Neutrophil (primary cell): ENCODE data around the gene MPZL1.
A peak's percentile ranks its signal among the peaks of the same experiment; 100 is the strongest.

Experiments used
- H3K27ac ChIP-seq: fragments of 200-600 bp; sonication (generic); 2 replicates; pipeline ENCODE4 v1.5.1; 2016; ENCODE audit warnings: mild to moderate bottlenecking, moderate library complexity
- H3K27me3 ChIP-seq: fragments of 200-600 bp; sonication (generic); 2 replicates; pipeline ENCODE4 v1.6.0; 2016; ENCODE audit warnings: mild to moderate bottlenecking
- H3K36me3 ChIP-seq: fragments of 200-600 bp; sonication (generic); 2 replicates; pipeline ENCODE4 v1.5.1; 2017
- H3K4me1 ChIP-seq, 2 experiments: fragments of 200-600 bp in 1 of 2; sonication (generic) in 1 of 2; 1 replicate in 1 of 2; 2 replicates in 1 of 2; pipeline versions ENCODE4 v1.5.1 to v1.6.1; 2013 to 2016; ENCODE audit warnings: low read depth in 1 of 2, low read length in 1 of 2, mild to moderate bottlenecking in 1 of 2, moderate library complexity in 1 of 2; ENCODE audit not compliant: control insufficient read depth in 1 of 2, insufficient read depth in 1 of 2
- H3K4me3 ChIP-seq, 2 experiments: fragments of 200-600 bp in 1 of 2; sonication (generic) in 1 of 2; 1 replicate in 1 of 2; 2 replicates in 1 of 2; pipeline ENCODE4 v1.5.1; 2013 to 2016; ENCODE audit warnings: low read depth in 1 of 2, low read length in 1 of 2, mild to moderate bottlenecking in 1 of 2, moderate library complexity in 1 of 2
- H3K9me3 ChIP-seq: fragments of 200-600 bp; sonication (generic); 2 replicates; pipeline ENCODE4 v1.5.1; 2016
- TF ChIP-seq, protein P1 (sequence below): fragments of 200-600 bp; sonication (generic); IDR thresholded peaks from 2 replicates; pipeline ENCODE4 v1.5.1; 2016; ENCODE audit warnings: antibody characterized with exemption

The MPZL1 gene

DNA sequence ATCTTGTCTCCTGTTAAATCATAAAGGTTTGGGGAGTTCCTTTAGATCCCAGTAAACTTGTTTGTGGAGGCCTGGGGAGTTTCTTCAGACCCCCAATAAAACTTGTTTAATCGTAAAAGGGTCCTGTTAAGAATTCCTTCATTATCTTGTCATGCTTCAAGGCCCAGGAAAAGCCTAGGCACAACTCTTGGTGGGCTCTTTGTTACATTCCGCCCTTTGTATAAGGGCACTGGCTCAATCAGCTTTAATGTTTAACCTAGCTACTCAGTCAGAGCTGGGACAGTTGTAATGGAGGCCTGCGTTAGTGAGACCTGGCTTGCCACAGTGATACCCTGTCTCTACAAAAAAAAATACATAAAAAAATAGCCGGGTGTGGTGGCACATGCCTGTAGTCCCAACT, 77.2 kb downstream of the MPZL1 start:
- Histone ChIP-seq H3K4me3 (no peak overlapping the region), H3K4me1 (peaks cover 6 to 10% of the 10 kb centered on the region in 2 experiments), H3K9me3 (no peaks in the 10 kb centered on the region), H3K27ac (no peak overlapping the region), H3K27me3 (no peaks in the 10 kb centered on the region), H3K36me3 (no peaks in the 10 kb centered on the region)
- TF ChIP-seq, protein P1, sequence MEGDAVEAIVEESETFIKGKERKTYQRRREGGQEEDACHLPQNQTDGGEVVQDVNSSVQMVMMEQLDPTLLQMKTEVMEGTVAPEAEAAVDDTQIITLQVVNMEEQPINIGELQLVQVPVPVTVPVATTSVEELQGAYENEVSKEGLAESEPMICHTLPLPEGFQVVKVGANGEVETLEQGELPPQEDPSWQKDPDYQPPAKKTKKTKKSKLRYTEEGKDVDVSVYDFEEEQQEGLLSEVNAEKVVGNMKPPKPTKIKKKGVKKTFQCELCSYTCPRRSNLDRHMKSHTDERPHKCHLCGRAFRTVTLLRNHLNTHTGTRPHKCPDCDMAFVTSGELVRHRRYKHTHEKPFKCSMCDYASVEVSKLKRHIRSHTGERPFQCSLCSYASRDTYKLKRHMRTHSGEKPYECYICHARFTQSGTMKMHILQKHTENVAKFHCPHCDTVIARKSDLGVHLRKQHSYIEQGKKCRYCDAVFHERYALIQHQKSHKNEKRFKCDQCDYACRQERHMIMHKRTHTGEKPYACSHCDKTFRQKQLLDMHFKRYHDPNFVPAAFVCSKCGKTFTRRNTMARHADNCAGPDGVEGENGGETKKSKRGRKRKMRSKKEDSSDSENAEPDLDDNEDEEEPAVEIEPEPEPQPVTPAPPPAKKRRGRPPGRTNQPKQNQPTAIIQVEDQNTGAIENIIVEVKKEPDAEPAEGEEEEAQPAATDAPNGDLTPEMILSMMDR: no peak

DNA sequence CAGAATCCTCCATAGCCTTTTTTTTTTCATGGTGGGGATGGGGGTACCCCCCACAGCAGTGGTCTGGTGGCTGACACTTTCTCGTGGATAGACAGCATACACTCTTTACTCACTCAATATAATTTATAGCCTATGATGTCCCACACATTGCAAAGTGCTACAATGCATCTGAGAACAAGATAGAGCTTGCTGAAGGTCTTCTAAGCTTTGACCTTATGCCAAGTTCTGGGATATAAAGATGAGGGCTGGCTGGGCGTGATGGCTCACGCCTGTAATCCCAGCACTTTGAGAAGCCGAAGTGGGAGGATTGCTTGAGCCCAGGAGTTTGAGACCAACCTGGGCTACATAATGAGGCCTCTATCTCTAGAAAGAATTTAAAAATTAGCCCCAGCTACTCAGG, 78.0 kb downstream of the MPZL1 start:
- Histone ChIP-seq H3K9me3 (no peaks in the 10 kb centered on the region), H3K4me1 (peaks cover 6 to 13% of the 10 kb centered on the region in 2 experiments), H3K4me3 (no peak overlapping the region), H3K27ac (no peak overlapping the region), H3K36me3 (no peaks in the 10 kb centered on the region), H3K27me3 (no peaks in the 10 kb centered on the region)
- TF ChIP-seq, protein P1: no peak

DNA sequence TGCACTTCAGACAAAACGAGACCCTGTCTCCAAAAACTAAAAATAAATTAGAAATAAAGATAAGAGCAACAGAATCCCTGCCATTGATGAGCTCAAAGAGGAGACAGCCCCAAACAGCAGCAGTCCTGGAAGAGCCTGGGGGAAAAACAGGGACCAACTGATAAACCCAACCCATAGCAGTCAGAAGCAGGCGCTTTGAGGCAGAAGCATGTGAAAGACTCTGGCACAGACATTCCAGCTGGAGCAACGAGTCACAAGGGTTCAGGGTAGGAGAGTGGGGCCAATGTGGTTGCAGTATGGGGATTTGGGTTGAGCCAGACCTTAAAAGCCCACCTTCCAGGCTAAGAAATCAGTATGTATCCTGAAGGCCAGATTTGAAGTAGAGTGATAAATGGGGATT, 78.5 kb downstream of the MPZL1 start:
- H3K4me3 ChIP-seq: no peak overlapping the region

GRCh38 chr1:167802235-167802634, 80.5 kb downstream of the MPZL1 start:
- H3K9me3 ChIP-seq: no peaks in the 10 kb centered on the region
- H3K27ac ChIP-seq: no peak overlapping the region
- peaks cover 8 to 19% of the 10 kb centered on the region in 2 experiments for H3K4me1 ChIP-seq
- H3K4me3 ChIP-seq: no peak overlapping the region
- H3K36me3 ChIP-seq: no peaks in the 10 kb centered on the region
- no peaks in the 10 kb centered on the region for H3K27me3 ChIP-seq
- TF ChIP-seq, protein P1: no peak

More for the DNA sequence above, 78.5 kb downstream of the MPZL1 start:
- H3K9me3 ChIP-seq: no peaks in the 10 kb centered on the region
- no peaks in the 10 kb centered on the region for H3K36me3 ChIP-seq
- peaks cover 8 to 18% of the 10 kb centered on the region in 2 experiments for H3K4me1 ChIP-seq
- H3K27me3 ChIP-seq: no peaks in the 10 kb centered on the region
- no peak overlapping the region for H3K27ac ChIP-seq
- TF ChIP-seq, protein P1: no peak

- no peaks in the 10 kb centered on the region for H3K27me3 ChIP-seq
- no peaks in the 10 kb centered on the region for H3K9me3 ChIP-seq
- TF ChIP-seq, protein P1: peak; percentile 88
- H3K27ac ChIP-seq: peak overlapping the region; percentile 41
- H3K4me3 ChIP-seq: no peak overlapping the region
- no peaks in the 10 kb centered on the region for H3K36me3 ChIP-seq
- peaks cover 8 to 19% of the 10 kb centered on the region in 2 experiments for H3K4me1 ChIP-seq
Measured at GRCh38 chr1:167803358-167804207, 81.8 kb downstream of the MPZL1 start.
